Measurements from ENCODE around the gene APOC1. TPM values are rescaled to one million over a fixed set of nuclear protein-coding genes. Genes with fewer than 3 reads are reported as not detected.
A peak's percentile ranks its signal among the peaks of the same experiment; 100 is the strongest.
"Not testable (repeated sequence)": the region's sequence is repeated elsewhere in the genome, so short reads cannot be mapped to it uniquely, and the experiment has no call there.

The APOC1 gene
- polyA plus RNA-seq, 4 donors = 3.1 to 65.1 (median 13.4) TPM

- Histone ChIP-seq H3K36me3 (ENCODE audit: control insufficient read depth in 3 of 3, insufficient read depth in 2 of 3, low read depth in 1 of 3, low read length in 3 of 3) (peaks cover 20 to 93% (median 26%) of the 10 kb centered on the region in 3 donors), H3K9me3 (ENCODE audit: control insufficient read depth in 2 of 2, insufficient read depth in 1 of 2, low read depth in 1 of 2, low read length in 1 of 2) (no peaks in the 10 kb centered on the region), H3K4me1 (ENCODE audit: control insufficient read depth in 3 of 3, insufficient read depth in 2 of 3, low read depth in 1 of 3, low read length in 2 of 3) (peaks cover 0 to 31% (median 4%) of the 10 kb centered on the region in 3 donors), H3K4me3 (ENCODE audit: low read depth in 1 of 3, low read length in 3 of 3) (no peak overlapping the region), H3K27ac (ENCODE audit: low read depth in 1 of 3, low read length in 2 of 3) (no peak overlapping the region), H3K27me3 (ENCODE audit: control insufficient read depth in 3 of 3, insufficient read depth in 3 of 3, low read length in 3 of 3) (no peaks in the 10 kb centered on the region)
- FAIRE-seq (no peak), DNase-seq (no peak)
- 89 to 93% (median 92%) methylated on average over 14 to 16 of the region's 16 CpGs for WGBS, 3 donors
Measured at GRCh38 chr19:44874317-44874716, 40.1 kb upstream of the APOC1 start.

GRCh38 chr19:44875666-44876451 is 38.5 kb upstream of the APOC1 start:
- Histone ChIP-seq H3K9me3 (ENCODE audit: control insufficient read depth in 2 of 2, insufficient read depth in 1 of 2, low read depth in 1 of 2, low read length in 1 of 2) (no peaks in the 10 kb centered on the region), H3K4me3 (ENCODE audit: low read depth in 1 of 3, low read length in 3 of 3) (no peak overlapping the region), H3K27ac (ENCODE audit: low read depth in 1 of 3, low read length in 2 of 3) (peak overlapping the region in 2 of 3 donors; percentile 22 to 28), H3K36me3 (ENCODE audit: control insufficient read depth in 3 of 3, insufficient read depth in 2 of 3, low read depth in 1 of 3, low read length in 3 of 3) (peaks cover 19 to 96% (median 26%) of the 10 kb centered on the region in 3 donors), H3K27me3 (ENCODE audit: control insufficient read depth in 3 of 3, insufficient read depth in 3 of 3, low read length in 3 of 3) (no peaks in the 10 kb centered on the region), H3K4me1 (ENCODE audit: control insufficient read depth in 3 of 3, insufficient read depth in 2 of 3, low read depth in 1 of 3, low read length in 2 of 3) (peaks cover 0 to 18% (median 0%) of the 10 kb centered on the region in 3 donors)
- no peak for FAIRE-seq
- 27 to 56% (median 35%) methylated on average over 22 of the region's 22 CpGs for WGBS, 3 donors
- DNase-seq = peak; percentile 48 to 54

GRCh38 chr19:44876930-44877535 is 37.4 kb upstream of the APOC1 start:
- peaks cover 15 to 95% (median 26%) of the 10 kb centered on the region in 3 donors for H3K36me3 ChIP-seq (ENCODE audit: control insufficient read depth in 3 of 3, insufficient read depth in 2 of 3, low read depth in 1 of 3, low read length in 3 of 3)
- DNase-seq = peak in 1 of 2 donors; percentile 32

GRCh38 chr19:44878120-44878865 is 36.1 kb upstream of the APOC1 start:
- no peak overlapping the region for H3K4me3 ChIP-seq (ENCODE audit: low read depth in 1 of 3, low read length in 3 of 3)
- no peaks in the 10 kb centered on the region for H3K27me3 ChIP-seq (ENCODE audit: control insufficient read depth in 3 of 3, insufficient read depth in 3 of 3, low read length in 3 of 3)
- FAIRE-seq (no peak), DNase-seq (no peak)
- H3K9me3 ChIP-seq (ENCODE audit: control insufficient read depth in 2 of 2, insufficient read depth in 1 of 2, low read depth in 1 of 2, low read length in 1 of 2) = no peaks in the 10 kb centered on the region
- H3K27ac ChIP-seq (ENCODE audit: low read depth in 1 of 3, low read length in 2 of 3) = no peak overlapping the region
- H3K36me3 ChIP-seq (ENCODE audit: control insufficient read depth in 3 of 3, insufficient read depth in 2 of 3, low read depth in 1 of 3, low read length in 3 of 3) = peaks cover 8 to 96% (median 21%) of the 10 kb centered on the region in 3 donors
- peaks cover 0 to 14% (median 0%) of the 10 kb centered on the region in 3 donors for H3K4me1 ChIP-seq (ENCODE audit: control insufficient read depth in 3 of 3, insufficient read depth in 2 of 3, low read depth in 1 of 3, low read length in 2 of 3)
- 77 to 83% (median 81%) methylated on average over 23 to 26 of the region's 26 CpGs for whole genome bisulfite sequencing, 3 donors

More at GRCh38 chr19:44876930-44877535, 37.4 kb upstream of the APOC1 start:
- Histone ChIP-seq H3K27ac (ENCODE audit: low read depth in 1 of 3, low read length in 2 of 3) (no peak overlapping the region), H3K27me3 (ENCODE audit: control insufficient read depth in 3 of 3, insufficient read depth in 3 of 3, low read length in 3 of 3) (no peaks in the 10 kb centered on the region), H3K4me1 (ENCODE audit: control insufficient read depth in 3 of 3, insufficient read depth in 2 of 3, low read depth in 1 of 3, low read length in 2 of 3) (peaks cover 0 to 14% (median 0%) of the 10 kb centered on the region in 3 donors), H3K9me3 (ENCODE audit: control insufficient read depth in 2 of 2, insufficient read depth in 1 of 2, low read depth in 1 of 2, low read length in 1 of 2) (no peaks in the 10 kb centered on the region), H3K4me3 (ENCODE audit: low read depth in 1 of 3, low read length in 3 of 3) (no peak overlapping the region)
- no peak for FAIRE-seq
- 62 to 75% (median 64%) methylated on average over 5 of the region's 5 CpGs for WGBS, 3 donors

DNA sequence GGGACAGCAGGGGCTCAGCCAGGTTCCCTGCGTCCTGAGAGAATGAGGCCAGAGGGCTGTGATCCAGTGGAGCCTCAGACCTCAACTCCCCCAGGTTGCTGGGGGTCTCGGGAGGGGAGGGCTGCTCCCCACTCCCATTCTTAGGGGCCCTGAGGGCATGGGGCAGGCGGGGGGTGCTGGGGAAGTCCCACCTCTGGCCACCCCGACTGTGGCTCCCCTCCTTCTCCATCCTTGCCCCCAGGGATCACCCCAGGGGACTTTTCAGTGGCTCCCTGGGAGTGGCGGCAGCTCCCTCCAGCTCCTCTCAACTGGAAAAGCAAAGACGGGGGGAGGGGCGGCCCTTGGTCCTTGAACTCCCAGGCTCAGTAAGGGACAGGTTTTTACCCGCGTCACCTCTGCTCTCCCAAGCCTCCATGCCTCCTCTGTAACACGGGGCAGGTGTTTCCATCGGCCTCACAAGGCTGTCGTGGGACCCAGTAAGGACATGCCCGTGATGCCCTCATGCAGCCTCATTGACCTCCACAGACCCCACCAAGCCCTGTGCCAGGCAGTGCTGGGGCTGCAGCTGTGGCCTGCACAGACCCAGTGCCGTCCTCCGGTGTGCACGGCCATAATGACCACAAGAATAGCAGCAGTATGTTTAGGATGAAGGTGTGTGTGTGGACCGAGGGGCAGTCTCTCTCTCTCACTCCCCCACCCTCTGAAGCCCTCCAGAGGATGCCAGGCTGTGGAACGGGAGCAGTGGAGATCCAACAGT is 34.9 kb upstream of the APOC1 start:
- H3K36me3 ChIP-seq (ENCODE audit: control insufficient read depth in 3 of 3, insufficient read depth in 2 of 3, low read depth in 1 of 3, low read length in 3 of 3) = peaks cover 3 to 95% (median 18%) of the 10 kb centered on the region in 3 donors

GRCh38 chr19:44882063-44882462 is 32.3 kb upstream of the APOC1 start:
- FAIRE-seq (no peak), DNase-seq (no peak)
- Histone ChIP-seq H3K27ac (ENCODE audit: low read depth in 1 of 3, low read length in 2 of 3) (no peak overlapping the region), H3K4me1 (ENCODE audit: control insufficient read depth in 3 of 3, insufficient read depth in 2 of 3, low read depth in 1 of 3, low read length in 2 of 3) (no peaks in the 10 kb centered on the region), H3K9me3 (ENCODE audit: control insufficient read depth in 2 of 2, insufficient read depth in 1 of 2, low read depth in 1 of 2, low read length in 1 of 2) (no peaks in the 10 kb centered on the region), H3K4me3 (ENCODE audit: low read depth in 1 of 3, low read length in 3 of 3) (no peak overlapping the region), H3K36me3 (ENCODE audit: control insufficient read depth in 3 of 3, insufficient read depth in 2 of 3, low read depth in 1 of 3, low read length in 3 of 3) (peaks cover 2 to 88% (median 10%) of the 10 kb centered on the region in 3 donors), H3K27me3 (ENCODE audit: control insufficient read depth in 3 of 3, insufficient read depth in 3 of 3, low read length in 3 of 3) (no peaks in the 10 kb centered on the region)
- 91 to 92% (median 92%) methylated on average over 15 of the region's 15 CpGs for WGBS, 3 donors

More for the DNA sequence above, 34.9 kb upstream of the APOC1 start:
- H3K27ac ChIP-seq (ENCODE audit: low read depth in 1 of 3, low read length in 2 of 3) = no peak overlapping the region
- H3K27me3 ChIP-seq (ENCODE audit: control insufficient read depth in 3 of 3, insufficient read depth in 3 of 3, low read length in 3 of 3) = no peaks in the 10 kb centered on the region
- H3K9me3 ChIP-seq (ENCODE audit: control insufficient read depth in 2 of 2, insufficient read depth in 1 of 2, low read depth in 1 of 2, low read length in 1 of 2) = no peaks in the 10 kb centered on the region
- DNase-seq (no peak), FAIRE-seq (no peak)
- peaks cover 0 to 14% (median 0%) of the 10 kb centered on the region in 3 donors for H3K4me1 ChIP-seq (ENCODE audit: control insufficient read depth in 3 of 3, insufficient read depth in 2 of 3, low read depth in 1 of 3, low read length in 2 of 3)
- H3K4me3 ChIP-seq (ENCODE audit: low read depth in 1 of 3, low read length in 3 of 3) = no peak overlapping the region
- WGBS, 3 donors = 81 to 84% (median 84%) methylated on average over 16 to 18 of the region's 18 CpGs

DNA sequence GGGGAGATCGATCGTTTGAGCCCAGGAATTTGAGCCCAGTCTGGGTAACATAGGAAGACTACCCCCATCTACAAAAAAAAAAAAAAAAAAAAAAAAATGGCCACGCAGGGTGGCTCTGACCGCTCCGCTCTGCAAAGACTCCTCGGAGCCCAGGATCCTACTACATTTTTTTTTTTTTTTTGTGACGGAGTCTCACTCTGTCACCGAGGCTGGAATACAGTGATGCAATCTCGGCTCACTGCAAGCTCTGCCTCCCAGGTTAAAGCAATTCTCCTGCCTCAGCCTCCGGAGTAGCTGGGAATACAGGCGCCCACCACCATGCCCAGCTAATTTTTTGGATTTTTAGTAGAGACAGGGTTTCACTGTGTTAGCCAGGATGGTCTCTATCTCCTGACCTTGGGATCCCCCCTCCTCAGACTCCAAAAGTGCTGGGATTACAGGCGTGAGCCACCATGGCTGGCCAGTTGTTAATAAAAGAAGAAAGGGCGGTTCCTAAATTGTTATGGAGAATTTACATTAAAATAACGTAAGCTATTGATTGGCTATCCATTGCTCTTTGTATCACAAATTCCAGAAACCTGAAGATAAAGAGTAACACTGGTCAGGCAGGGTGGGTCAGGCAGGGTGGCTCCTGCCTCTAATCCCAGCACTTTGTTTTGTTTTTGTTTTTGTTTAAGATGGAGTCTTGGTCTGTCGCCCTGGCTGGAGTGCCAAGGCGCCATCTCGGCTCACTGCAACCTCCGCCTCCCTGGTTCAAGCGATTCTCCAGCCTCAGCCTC is 31.6 kb upstream of the APOC1 start:
- not testable (repeated sequence) for H3K4me1 ChIP-seq (ENCODE audit: control insufficient read depth in 3 of 3, insufficient read depth in 2 of 3, low read depth in 1 of 3, low read length in 2 of 3); H3K27me3 ChIP-seq (ENCODE audit: control insufficient read depth in 3 of 3, insufficient read depth in 3 of 3, low read length in 3 of 3); H3K9me3 ChIP-seq (ENCODE audit: control insufficient read depth in 2 of 2, insufficient read depth in 1 of 2, low read depth in 1 of 2, low read length in 1 of 2); H3K4me3 ChIP-seq (ENCODE audit: low read depth in 1 of 3, low read length in 3 of 3); H3K27ac ChIP-seq (ENCODE audit: low read depth in 1 of 3, low read length in 2 of 3); FAIRE-seq; DNase-seq
- peaks cover 2 to 88% (median 5%) of the 10 kb centered on the region in 3 donors for H3K36me3 ChIP-seq (ENCODE audit: control insufficient read depth in 3 of 3, insufficient read depth in 2 of 3, low read depth in 1 of 3, low read length in 3 of 3)
- WGBS, 3 donors = 90 to 94% (median 92%) methylated on average over 19 of the region's 19 CpGs
